Stimulated activated CD4-positive, alpha-beta T cell treated with anti-CD3 and anti-CD28 coated beads, Interleukin-2, amount 100 ng/mL, for 4 hours (primary cell): ENCODE measurements around the gene NOVA2.

ENCODE experiments used
- DNase-seq: peaks from one replicate; pipeline ENCODE4 v3.0.0-alpha.2; 2020; ENCODE audit warnings: low read depth

Gene NOVA2

GRCh38 chr19:45895519-45895972 is 78.1 kb downstream of the NOVA2 start:
- DNase-seq = no peak

- no peak for DNase-seq
Measured at GRCh38 chr19:45890877-45891276, 82.8 kb downstream of the NOVA2 start.

GRCh38 chr19:45889210-45889885 is 84.3 kb downstream of the NOVA2 start:
- DNase-seq = no peak

GRCh38 chr19:45887200-45887710 is 86.4 kb downstream of the NOVA2 start:
- no peak for DNase-seq

GRCh38 chr19:45886427-45887199 is 87.1 kb downstream of the NOVA2 start:
- peak; percentile 82 for DNase-seq

- peak; percentile 81 for DNase-seq
Measured at GRCh38 chr19:45885556-45886426, 87.9 kb downstream of the NOVA2 start, which contains the start of gene IRF2BP1. TSS of gene IRF2BP1 (minus strand) at chr19:45886141. CDS start at chr19:45885774, 367 bp downstream.

- no peak for DNase-seq
Measured at GRCh38 chr19:45884682-45885555, 88.7 kb downstream of the NOVA2 start.

GRCh38 chr19:45883881-45884681 is 89.6 kb downstream of the NOVA2 start:
- DNase-seq = no peak
